Stimulated activated CD4-positive, alpha-beta T cell treated with anti-CD3 and anti-CD28 coated beads, Interleukin-1b, Interleukin-23, amount 100 ng/mL, for 48 hours (primary cell): ENCODE results near the gene CENPQ.

Source experiments
- DNase-seq: peaks from one replicate; pipeline ENCODE4 v3.0.0-alpha.2; 2020

Gene CENPQ

GRCh38 chr6:49506569-49507111, 43.5 kb downstream of the CENPQ start:
- DNase-seq: no peak

- no peak for DNase-seq
These were observed 46.2 kb downstream of the CENPQ start for GRCh38 chr6:49509342-49509741.

GRCh38 chr6:49513153-49513989, 50.2 kb downstream of the CENPQ start:
- no peak for DNase-seq

- DNase-seq: no peak
These were observed 51.7 kb downstream of the CENPQ start for GRCh38 chr6:49514571-49515484.

- no peak for DNase-seq
These were observed 52.4 kb downstream of the CENPQ start for GRCh38 chr6:49515485-49516146.

GRCh38 chr6:49516147-49516505, 53.0 kb downstream of the CENPQ start:
- DNase-seq: no peak

GRCh38 chr6:49517919-49518318, 54.7 kb downstream of the CENPQ start:
- DNase-seq: no peak

GRCh38 chr6:49519660-49520059, 56.5 kb downstream of the CENPQ start:
- no peak for DNase-seq

GRCh38 chr6:49522710-49523593, 59.8 kb downstream of the CENPQ start:
- no peak for DNase-seq

GRCh38 chr6:49523901-49524300, 60.7 kb downstream of the CENPQ start:
- no peak for DNase-seq

- DNase-seq: no peak
These were observed 61.4 kb downstream of the CENPQ start for GRCh38 chr6:49524541-49524940.

- DNase-seq: no peak
These were observed 63.4 kb downstream of the CENPQ start for GRCh38 chr6:49526598-49526997.

GRCh38 chr6:49527320-49527719, 64.2 kb downstream of the CENPQ start:
- no peak for DNase-seq

GRCh38 chr6:49528571-49528970, 65.4 kb downstream of the CENPQ start:
- no peak for DNase-seq

- no peak for DNase-seq
These were observed 67.1 kb downstream of the CENPQ start for GRCh38 chr6:49530141-49530776.

- DNase-seq: no peak
These were observed 68.8 kb downstream of the CENPQ start for GRCh38 chr6:49531774-49532569.

- no peak for DNase-seq
These were observed 72.6 kb downstream of the CENPQ start for GRCh38 chr6:49535795-49536194.

- no peak for DNase-seq
These were observed 75.9 kb downstream of the CENPQ start for GRCh38 chr6:49539102-49539501.

GRCh38 chr6:49540614-49541013, 77.4 kb downstream of the CENPQ start:
- no peak for DNase-seq

- no peak for DNase-seq
These were observed 78.1 kb downstream of the CENPQ start for GRCh38 chr6:49541210-49541724.
